H54 (cell line): ENCODE measurements around the gene SARNP.
A peak's percentile ranks its signal among the peaks of the same experiment; 100 is the strongest.

Source experiments
- DNase-seq: peaks from one replicate; pipeline ENCODE4 v3.0.0; 2011; ENCODE audit warnings: low spot score, mixed read lengths; ENCODE audit not compliant: insufficient read length
- FAIRE-seq: peaks from 3 replicates; lab custom pipeline; 2011; peaks lifted over from hg19 to GRCh38; lab: Jason Lieb, UNC
- POLR2A ChIP-seq: IDR thresholded peaks from 2 replicates; pipeline ENCODE4 v1.6.1; 2011; ENCODE audit warnings: low read depth, mild to moderate bottlenecking, low read length

SARNP gene

DNA sequence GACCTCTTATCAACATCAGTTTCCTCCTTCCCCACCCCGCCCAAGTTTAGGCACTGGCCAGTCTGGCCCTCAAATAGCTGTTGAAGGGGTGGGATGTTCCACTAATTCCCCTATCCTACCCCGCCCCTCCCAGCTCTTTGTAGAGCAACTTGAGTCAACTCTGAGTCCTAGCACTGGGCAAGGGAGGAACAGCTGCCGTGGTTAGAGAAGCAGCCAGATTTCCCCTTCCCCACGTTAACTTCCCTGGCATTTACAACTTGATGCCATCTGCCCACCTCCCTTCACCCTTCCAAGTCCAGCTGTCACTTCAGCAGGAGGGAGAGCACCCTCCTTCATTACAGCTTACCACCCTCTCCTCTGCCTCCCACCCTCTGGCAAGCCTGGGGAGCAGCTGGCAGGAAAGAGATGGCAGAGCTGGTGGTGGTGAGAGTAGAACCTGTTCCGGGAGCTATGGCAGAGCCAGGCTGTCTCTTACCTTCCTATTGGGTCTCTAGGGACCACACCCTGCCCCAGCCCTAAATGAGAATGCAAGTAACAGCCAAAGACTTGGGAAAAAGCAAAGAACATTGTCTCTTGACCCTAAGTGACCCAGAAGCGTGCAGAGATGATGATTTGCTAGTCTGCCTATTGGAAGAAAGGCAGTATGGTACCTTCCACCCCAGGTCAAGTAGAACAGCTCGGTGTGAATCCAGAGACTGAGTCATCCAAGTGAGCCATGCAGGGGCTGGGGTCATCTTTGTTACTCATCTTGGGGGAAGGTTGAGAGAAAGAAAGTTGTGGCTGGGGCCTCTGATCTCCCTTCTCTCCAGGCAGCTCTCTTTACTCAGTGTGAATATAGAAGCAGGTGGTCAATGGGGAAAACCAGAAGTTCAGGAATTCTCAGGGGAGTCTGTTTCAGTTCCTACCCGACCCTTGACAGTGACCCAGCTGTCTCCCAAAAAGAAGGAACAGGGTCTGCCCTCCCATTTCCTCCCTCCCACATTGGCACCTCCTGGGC lies 100.2 kb downstream of the SARNP start:
- FAIRE-seq (peak; percentile 6), DNase-seq (peak; percentile 60)
- TF ChIP-seq POLR2A = no peak

DNA sequence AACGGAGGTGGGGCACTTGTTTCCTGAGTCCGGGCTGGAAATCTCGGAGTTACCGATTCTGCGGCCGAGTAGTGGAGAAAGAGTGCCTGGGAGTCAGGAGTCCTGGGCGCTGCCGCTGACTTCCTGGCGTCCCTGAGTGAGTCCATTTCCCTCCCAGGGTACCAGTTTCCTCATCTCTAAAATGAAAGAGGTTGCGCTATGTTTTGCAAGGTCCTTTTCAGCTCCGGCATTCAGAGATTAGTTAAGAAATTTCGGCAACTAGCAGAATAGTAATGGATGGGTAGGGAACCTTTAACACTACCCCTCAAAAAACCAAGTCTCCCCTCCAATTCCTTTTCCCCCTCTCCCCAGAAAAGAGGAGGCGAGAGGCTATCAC lies 101.0 kb downstream of the SARNP start:
- no peak for FAIRE-seq
- no peak; the same call in 1 of the 2 replicates for TF ChIP-seq POLR2A
- no peak for DNase-seq

DNA sequence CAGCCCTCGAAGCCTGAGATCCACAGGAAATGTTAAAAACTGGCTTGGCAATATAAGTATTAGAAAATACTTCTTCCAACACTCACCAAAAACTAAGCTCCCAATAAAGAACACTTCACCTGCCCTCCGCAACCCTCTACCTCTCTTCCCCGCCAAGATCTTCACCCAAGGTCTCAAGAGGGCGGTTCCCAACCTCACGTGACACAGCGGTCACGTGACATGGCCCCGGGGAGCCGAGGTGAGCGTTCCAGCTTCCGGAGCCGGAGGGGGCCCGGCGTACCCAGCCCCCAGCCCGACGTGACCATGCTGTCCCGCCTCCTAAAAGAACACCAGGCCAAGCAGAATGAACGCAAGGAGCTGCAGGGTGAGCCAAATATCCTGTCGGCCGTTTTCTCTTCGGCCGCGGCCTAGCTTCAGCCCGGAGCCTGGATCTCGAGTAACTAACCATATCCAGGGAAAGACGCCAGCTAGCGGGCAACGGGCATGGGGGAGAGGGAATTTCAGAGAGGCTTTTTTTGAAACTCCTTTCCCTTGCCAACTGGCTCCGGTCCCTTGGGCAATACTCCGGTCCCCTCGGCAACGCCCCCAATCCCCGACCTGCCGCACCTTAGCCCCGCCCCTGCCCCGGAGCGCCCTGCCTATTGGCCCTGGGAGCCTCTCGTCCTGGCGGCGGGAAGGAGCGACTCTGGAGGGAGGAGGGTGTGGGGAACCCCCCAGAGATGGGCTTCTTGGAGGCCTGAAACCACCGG lies 101.5 kb downstream of the SARNP start, which contains the start of gene BLOC1S1:
TSS of gene BLOC1S1 (plus strand) at position 214 of the 749 bp plus-strand sequence. CDS start at position 220, 6 bp downstream.
- DNase-seq = peak; percentile 85
- TF ChIP-seq POLR2A = peak; percentile 44; the same call in 1 of the 2 replicates
- FAIRE-seq = no peak

DNA sequence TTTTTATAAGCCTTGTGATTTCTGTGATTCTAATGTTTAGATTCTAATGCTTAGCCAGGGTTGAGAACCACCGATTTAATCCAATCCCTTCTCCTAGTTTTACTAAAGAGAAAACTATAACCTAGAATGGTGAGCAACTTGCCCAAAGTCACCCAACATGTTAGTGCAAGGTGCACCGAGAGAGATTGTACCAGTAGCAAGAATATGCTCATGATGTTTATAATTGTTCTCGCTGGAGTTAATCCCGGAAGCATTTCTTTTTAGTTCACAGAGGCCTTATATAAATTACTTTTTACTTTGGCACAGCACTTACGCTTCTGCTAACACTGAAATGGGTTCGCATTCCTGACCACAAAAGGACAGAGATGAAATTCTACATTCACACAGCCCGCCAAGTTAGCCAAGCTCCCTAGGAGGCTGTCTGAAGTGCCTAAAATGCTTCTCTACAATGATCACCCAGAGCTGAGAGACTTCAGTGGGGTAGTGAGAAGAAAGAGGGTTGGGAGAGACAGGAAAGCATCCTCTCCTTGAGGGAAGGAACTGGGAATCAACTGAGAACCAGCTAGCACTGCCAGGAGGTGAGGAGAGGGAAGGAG lies 102.3 kb downstream of the SARNP start:
- no peak for FAIRE-seq
- TF ChIP-seq POLR2A = no peak
- DNase-seq = no peak

DNA sequence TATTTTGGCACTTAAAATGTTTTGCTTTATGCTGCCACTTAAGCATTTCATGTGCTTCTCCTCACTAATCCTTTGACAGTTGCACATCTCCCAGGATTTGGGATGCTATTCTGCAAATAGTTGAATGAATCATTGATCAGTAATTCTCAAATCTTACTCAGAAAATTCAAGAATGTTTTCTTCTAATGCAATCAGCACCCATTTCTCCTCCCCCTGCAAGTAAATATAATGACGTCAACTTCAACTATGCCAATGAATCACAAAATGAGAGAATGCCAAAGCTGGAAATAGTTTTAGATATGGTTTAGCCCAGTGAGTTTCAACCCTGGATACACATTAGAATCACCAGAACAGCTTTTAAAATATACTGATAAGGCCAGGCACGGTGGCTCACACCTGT lies 103.8 kb downstream of the SARNP start:
- no peak for FAIRE-seq
- TF ChIP-seq POLR2A = no peak
- peak; percentile 62 for DNase-seq

- FAIRE-seq = no peak
- DNase-seq = no peak
- TF ChIP-seq POLR2A = no peak
Observed at GRCh38 chr12:55712700-55713415, 104.7 kb downstream of the SARNP start.

DNA sequence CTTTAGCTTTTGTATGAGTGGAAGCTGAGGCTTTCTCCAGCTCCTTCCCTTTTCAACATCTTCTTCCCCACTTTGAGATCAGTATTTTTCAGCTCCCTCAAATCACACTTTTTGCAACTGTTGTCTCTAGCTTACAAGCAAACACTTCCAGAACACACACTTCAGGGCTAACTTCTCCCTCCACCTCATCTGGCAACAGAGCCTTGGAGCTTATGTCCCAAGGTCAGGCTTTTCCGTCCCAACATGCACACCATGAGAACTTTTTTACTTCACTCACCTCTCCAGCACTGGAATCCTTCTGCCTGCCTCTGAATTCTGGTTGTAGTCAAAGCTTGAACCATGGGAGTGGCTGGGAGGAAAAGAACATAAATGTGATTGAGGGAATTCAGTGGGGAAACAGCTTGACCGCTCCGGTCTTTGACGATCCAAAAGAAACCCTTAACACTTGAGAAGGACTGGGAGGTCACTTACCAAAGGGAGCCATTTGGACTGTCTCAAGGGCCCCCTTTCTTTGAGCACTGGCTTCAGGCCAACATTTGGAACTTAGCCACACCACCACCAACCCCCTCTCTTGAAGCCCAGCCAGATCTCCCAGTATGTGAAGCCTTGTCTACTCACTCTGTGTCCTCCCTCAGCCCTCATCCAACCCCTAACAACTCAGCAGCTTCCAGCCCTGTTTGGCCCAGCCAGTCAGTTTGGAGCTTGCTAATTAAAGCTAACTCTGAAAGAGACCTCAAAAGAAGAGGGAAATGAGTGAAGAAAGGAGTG lies 105.6 kb downstream of the SARNP start:
- no peak for TF ChIP-seq POLR2A
- DNase-seq (no peak), FAIRE-seq (no peak)

GRCh38 chr12:55708695-55709233 lies 108.8 kb downstream of the SARNP start:
- DNase-seq (no peak), FAIRE-seq (no peak)
- TF ChIP-seq POLR2A = no peak

- DNase-seq = peak; percentile 74
- TF ChIP-seq POLR2A = no peak
- no peak for FAIRE-seq
Observed at GRCh38 chr12:55707841-55708694, 109.5 kb downstream of the SARNP start, which contains the start of gene ITGA7. Gene ITGA7, minus strand, starts transcription at chr12:55707904. Its CDS starts 222 bp downstream, at chr12:55707682.
